BLaER1 treated with 17β-estradiol and CSF1 and Interleukin-3, amounts not matched to agents 10 nM and 100 nM (cell line): ENCODE measurements around the gene E2F3.
A peak's percentile ranks its signal among the peaks of the same experiment; 100 is the strongest.

Experiments
- H3K27ac ChIP-seq, 11 experiments: shearing (Covaris generic); formaldehyde crosslinking; 2 replicates each; pipeline ENCODE4 v1.8.1; 2022
- H3K27me3 ChIP-seq, 11 experiments: shearing (Covaris generic); formaldehyde crosslinking; 2 replicates each; pipeline ENCODE4 v1.8.1; 2022
- H3K36me3 ChIP-seq, 11 experiments: shearing (Covaris generic); formaldehyde crosslinking; 2 replicates each; pipeline ENCODE4 v1.8.1; 2022
- H3K4me1 ChIP-seq, 10 experiments: shearing (Covaris generic); formaldehyde crosslinking; 2 replicates each; pipeline ENCODE4 v1.8.1; 2022
- H3K4me2 ChIP-seq, 11 experiments: shearing (Covaris generic); formaldehyde crosslinking; 2 replicates each; pipeline ENCODE4 v1.8.1; 2022
- H3K4me3 ChIP-seq, 10 experiments: shearing (Covaris generic); formaldehyde crosslinking; 2 replicates each; pipeline ENCODE4 v1.8.1; 2022
- H3K9ac ChIP-seq, 11 experiments: shearing (Covaris generic); formaldehyde crosslinking; 2 replicates each; pipeline ENCODE4 v1.8.1; 2022
- H3K9me3 ChIP-seq, 11 experiments: shearing (Covaris generic); formaldehyde crosslinking; replicated peaks in 1 of 11; 2 replicates each; pipeline ENCODE4 v1.8.1; 2022
- H4K20me1 ChIP-seq, 11 experiments: shearing (Covaris generic); formaldehyde crosslinking; 2 replicates each; pipeline ENCODE4 v1.8.1; 2022
- Cebpa-rat ChIP-seq, 11 experiments: shearing (Covaris generic); IDR thresholded peaks; 2 replicates each; pipeline ENCODE4 v1.8.1; 2022

Gene E2F3

GRCh38 chr6:20532881-20533280 lies 131.2 kb downstream of the E2F3 start:
- Histone ChIP-seq H3K27me3 (no peaks in the 10 kb centered on the region), H3K4me3 (no peak overlapping the region), H4K20me1 (peaks cover 0 to under 1% (median 0%) of the 10 kb centered on the region in 11 experiments; a peak in 1 of 22 replicates), H3K4me1 (peaks cover 21 to 32% (median 28%) of the 10 kb centered on the region in 10 experiments), H3K36me3 (peaks cover 7 to 25% (median 10%) of the 10 kb centered on the region in 11 experiments; a peak in 12 of 22 replicates), H3K9ac (no peak overlapping the region), H3K9me3 (no peaks in the 10 kb centered on the region), H3K4me2 (no peak overlapping the region), H3K27ac (no peak overlapping the region)
- TF ChIP-seq Cebpa-rat (IDR thresholded peaks at IDR 0.05) = no peak

GRCh38 chr6:20533746-20534294 lies 132.1 kb downstream of the E2F3 start:
- H3K9ac ChIP-seq = peak overlapping the region; percentile 79 to 90 (median 88)
- peak overlapping the region; percentile 78 to 91 (median 86); a peak in 21 of 22 replicates for H3K27ac ChIP-seq
- peaks cover 17 to 22% (median 20%) of the 10 kb centered on the region in 10 experiments for H3K4me1 ChIP-seq
- H4K20me1 ChIP-seq = peaks cover 0 to 10% (median 0%) of the 10 kb centered on the region in 11 experiments; a peak in 2 of 22 replicates
- TF ChIP-seq Cebpa-rat (IDR thresholded peaks at IDR 0.05) = no peak
- no peaks in the 10 kb centered on the region for H3K27me3 ChIP-seq
- peaks cover 7 to 35% (median 16%) of the 10 kb centered on the region in 11 experiments; a peak in 14 of 22 replicates for H3K36me3 ChIP-seq
- H3K4me3 ChIP-seq = peak overlapping the region; percentile 74 to 91 (median 82)
- no peaks in the 10 kb centered on the region for H3K9me3 ChIP-seq
- peak overlapping the region; percentile 42 to 88 (median 78) for H3K4me2 ChIP-seq

GRCh38 chr6:20534295-20535262 lies 132.9 kb downstream of the E2F3 start, which contains the start of gene CDKAL1:
CDKAL1 (plus strand) TSS chr6:20534457; CDS start chr6:20546351, 11,894 bp downstream.
- H3K9ac ChIP-seq = peak within 1 kb of the TSS; percentile 79 to 90 (median 88)
- no peaks in the 10 kb centered on the region for H3K27me3 ChIP-seq
- H4K20me1 ChIP-seq = peaks cover 0 to 17% (median under 1%) of the 10 kb centered on the region in 11 experiments; a peak in 6 of 22 replicates
- H3K4me1 ChIP-seq = peaks cover 17 to 22% (median 19%) of the 10 kb centered on the region in 10 experiments
- H3K4me2 ChIP-seq = peak within 1 kb of the TSS; percentile 82 to 92 (median 87)
- TF ChIP-seq Cebpa-rat (IDR thresholded peaks at IDR 0.05) = no peak
- peak within 1 kb of the TSS; percentile 74 to 91 (median 82) for H3K4me3 ChIP-seq
- peaks cover 10 to 42% (median 24%) of the 10 kb centered on the region in 11 experiments; a peak in 14 of 22 replicates for H3K36me3 ChIP-seq
- no peaks in the 10 kb centered on the region for H3K9me3 ChIP-seq
- H3K27ac ChIP-seq = peak within 1 kb of the TSS; percentile 78 to 91 (median 86)

GRCh38 chr6:20538131-20538662 lies 136.5 kb downstream of the E2F3 start:
- Histone ChIP-seq H3K27ac (no peak overlapping the region), H4K20me1 (peaks cover 0 to 46% (median 5%) of the 10 kb centered on the region in 11 experiments; a peak in 9 of 22 replicates), H3K4me3 (no peak overlapping the region), H3K36me3 (peaks cover 36 to 79% (median 56%) of the 10 kb centered on the region in 11 experiments), H3K9ac (no peak overlapping the region), H3K27me3 (no peaks in the 10 kb centered on the region), H3K4me1 (peaks cover 17 to 29% (median 20%) of the 10 kb centered on the region in 10 experiments), H3K4me2 (no peak overlapping the region), H3K9me3 (no peaks in the 10 kb centered on the region)
- no peak for TF ChIP-seq Cebpa-rat (IDR thresholded peaks at IDR 0.05)

- H3K4me1 ChIP-seq = peaks cover 13 to 24% (median 15%) of the 10 kb centered on the region in 10 experiments
- no peak overlapping the region for H3K4me2 ChIP-seq
- peaks cover 37 to 86% (median 61%) of the 10 kb centered on the region in 11 experiments for H3K36me3 ChIP-seq
- peaks cover 0 to 3% (median 0%) of the 10 kb centered on the region in 11 experiments; a peak in 4 of 22 replicates for H3K9me3 ChIP-seq
- H3K27ac ChIP-seq = no peak overlapping the region
- H4K20me1 ChIP-seq = peaks cover 0 to 46% (median 5%) of the 10 kb centered on the region in 11 experiments; a peak in 9 of 22 replicates
- no peaks in the 10 kb centered on the region for H3K27me3 ChIP-seq
- no peak overlapping the region for H3K4me3 ChIP-seq
- no peak for TF ChIP-seq Cebpa-rat (IDR thresholded peaks at IDR 0.05)
- no peak overlapping the region for H3K9ac ChIP-seq
These were observed 137.2 kb downstream of the E2F3 start for GRCh38 chr6:20538907-20539306.

- Histone ChIP-seq H3K27me3 (no peaks in the 10 kb centered on the region), H3K9me3 (peaks cover 0 to 5% (median 0%) of the 10 kb centered on the region in 11 experiments; a peak in 4 of 22 replicates), H3K9ac (no peak overlapping the region), H4K20me1 (peaks cover 0 to 46% (median 5%) of the 10 kb centered on the region in 11 experiments; a peak in 9 of 22 replicates), H3K36me3 (peaks cover 40 to 90% (median 63%) of the 10 kb centered on the region in 11 experiments), H3K27ac (no peak overlapping the region), H3K4me2 (no peak overlapping the region), H3K4me3 (no peak overlapping the region), H3K4me1 (peaks cover 11 to 23% (median 13%) of the 10 kb centered on the region in 10 experiments)
- no peak for TF ChIP-seq Cebpa-rat (IDR thresholded peaks at IDR 0.05)
These were observed 137.7 kb downstream of the E2F3 start for GRCh38 chr6:20539387-20539786.

- no peak for TF ChIP-seq Cebpa-rat (IDR thresholded peaks at IDR 0.05)
- Histone ChIP-seq H3K27ac (no peak overlapping the region), H3K36me3 (peaks cover 44 to 100% (median 74%) of the 10 kb centered on the region in 11 experiments)
These were observed 139.0 kb downstream of the E2F3 start for GRCh38 chr6:20540683-20541082.

GRCh38 chr6:20541382-20541781 lies 139.7 kb downstream of the E2F3 start:
- H3K4me3 ChIP-seq = no peak overlapping the region
- no peak for TF ChIP-seq Cebpa-rat (IDR thresholded peaks at IDR 0.05)
- H3K27me3 ChIP-seq = no peaks in the 10 kb centered on the region
- no peak overlapping the region for H3K4me2 ChIP-seq
- peaks cover 49 to 100% (median 76%) of the 10 kb centered on the region in 11 experiments for H3K36me3 ChIP-seq
- peaks cover 0 to 46% (median 5%) of the 10 kb centered on the region in 11 experiments; a peak in 9 of 22 replicates for H4K20me1 ChIP-seq
- peaks cover 0 to 10% (median 0%) of the 10 kb centered on the region in 10 experiments; a peak in 4 of 20 replicates for H3K4me1 ChIP-seq
- H3K9me3 ChIP-seq = peaks cover 0 to 18% (median 4%) of the 10 kb centered on the region in 11 experiments; a peak in 12 of 22 replicates
- H3K27ac ChIP-seq = no peak overlapping the region
- no peak overlapping the region for H3K9ac ChIP-seq

More at GRCh38 chr6:20540683-20541082, 139.0 kb downstream of the E2F3 start:
- H3K4me1 ChIP-seq = peaks cover 4 to 15% (median 6%) of the 10 kb centered on the region in 10 experiments
- H4K20me1 ChIP-seq = peaks cover 0 to 46% (median 5%) of the 10 kb centered on the region in 11 experiments; a peak in 9 of 22 replicates
- no peak overlapping the region for H3K4me2 ChIP-seq
- H3K4me3 ChIP-seq = no peak overlapping the region
- H3K27me3 ChIP-seq = no peaks in the 10 kb centered on the region
- H3K9ac ChIP-seq = no peak overlapping the region
- H3K9me3 ChIP-seq = peaks cover 0 to 12% (median 4%) of the 10 kb centered on the region in 11 experiments; a peak in 10 of 22 replicates
